Activated T-cell treated with anti-CD3 and anti-CD28 coated beads, Interleukin-2, amount 50 U/mL, for 48 hours (primary cell): ENCODE data around the gene MYO1D.

Source experiments
- DNase-seq, 2 experiments: peaks; one replicate each; pipeline ENCODE4 v3.0.0-alpha.2; 2020

MYO1D gene

DNA sequence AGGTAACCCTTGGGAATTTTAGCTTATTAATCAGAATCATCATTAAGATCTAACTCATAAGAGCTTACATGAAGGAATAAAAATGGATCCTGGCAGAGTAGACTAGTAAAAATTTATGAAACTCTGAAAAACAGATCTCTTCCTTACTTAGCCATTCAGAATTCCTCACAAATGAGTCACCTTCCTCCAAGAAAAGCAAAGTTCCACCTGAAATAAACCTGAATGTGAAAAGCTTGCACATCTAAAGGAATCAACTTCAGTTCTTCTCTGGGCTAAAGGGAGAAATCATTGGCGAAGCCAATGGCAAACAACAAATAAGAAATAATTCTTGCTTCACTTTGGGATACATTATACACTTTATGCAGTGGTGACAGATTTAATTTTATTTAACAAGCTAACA, 22.7 kb downstream of the MYO1D start:
- DNase-seq: no peak

DNA sequence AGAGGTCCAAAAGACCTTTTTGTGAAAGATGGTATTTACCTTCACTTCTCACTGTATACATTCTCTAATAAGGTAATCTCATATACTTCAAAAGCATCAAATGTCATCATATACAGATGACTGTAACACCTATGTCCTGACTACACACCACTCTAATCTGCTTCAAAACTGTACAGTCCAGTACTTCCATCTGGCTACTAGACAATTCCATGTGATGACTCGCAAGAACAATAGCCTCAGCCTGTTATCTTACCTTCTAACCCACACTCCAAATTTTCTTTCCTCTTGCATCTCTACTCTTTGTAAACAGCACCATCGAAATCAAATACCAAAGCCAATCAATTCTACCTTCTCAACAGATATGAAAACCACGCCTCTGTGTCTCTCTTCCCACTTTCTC, 24.1 kb downstream of the MYO1D start:
- no peak for DNase-seq

DNA sequence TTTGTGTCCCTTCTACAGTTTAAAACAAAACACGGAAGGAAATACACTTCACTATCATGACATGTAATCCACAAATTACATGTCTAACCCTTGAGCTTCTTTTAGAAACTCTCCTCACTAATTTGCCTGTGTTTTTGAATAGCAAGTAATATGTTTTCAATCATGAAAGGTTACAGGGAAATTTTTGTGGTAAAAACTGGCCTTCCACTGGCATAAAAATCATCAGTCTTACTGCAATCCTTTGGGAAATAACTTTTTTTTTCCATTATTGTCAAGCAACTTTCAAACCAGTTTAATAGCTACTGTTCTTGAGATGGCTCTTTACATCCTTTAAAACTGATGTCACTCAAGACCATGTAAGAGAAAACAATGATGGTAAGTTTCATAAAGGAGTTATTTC, 27.0 kb downstream of the MYO1D start:
- no peak for DNase-seq

DNA sequence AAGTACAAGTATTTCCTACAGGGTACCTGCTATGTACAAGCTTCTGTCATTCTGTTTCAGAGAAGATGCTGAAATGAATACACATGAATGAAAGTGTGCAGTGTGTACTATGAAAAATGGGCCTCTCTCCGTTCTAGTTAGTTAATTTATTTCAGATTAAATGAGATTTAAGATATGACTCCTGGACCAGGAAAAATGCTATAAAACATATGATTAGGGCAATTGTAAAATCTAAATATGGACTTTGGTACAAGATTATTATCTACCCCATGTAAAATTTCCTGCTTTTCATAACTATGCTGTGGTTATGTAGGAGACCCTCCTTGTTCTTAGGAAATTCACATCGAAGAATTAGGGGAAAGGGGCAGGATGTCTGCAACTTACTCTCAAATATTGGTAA, 28.9 kb downstream of the MYO1D start:
- no peak for DNase-seq

DNA sequence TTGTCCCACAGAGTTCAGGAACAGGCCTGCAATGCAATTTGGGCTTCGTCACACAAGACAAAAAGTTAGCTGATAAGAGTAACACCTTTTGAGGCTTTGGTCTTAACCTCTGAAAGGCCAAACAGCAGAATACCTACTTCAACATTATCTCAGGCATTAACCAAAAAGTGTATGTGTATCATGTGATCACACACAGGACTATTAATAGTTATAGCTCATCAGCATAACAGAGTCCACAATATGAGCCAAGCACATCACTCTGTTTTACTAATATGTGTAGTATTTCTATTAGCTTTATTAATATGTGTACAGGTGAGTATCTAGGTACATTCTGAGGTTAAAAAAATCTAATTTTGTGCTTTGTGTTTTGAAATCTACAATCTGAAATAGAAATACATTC, 30.8 kb downstream of the MYO1D start:
- DNase-seq: no peak

DNA sequence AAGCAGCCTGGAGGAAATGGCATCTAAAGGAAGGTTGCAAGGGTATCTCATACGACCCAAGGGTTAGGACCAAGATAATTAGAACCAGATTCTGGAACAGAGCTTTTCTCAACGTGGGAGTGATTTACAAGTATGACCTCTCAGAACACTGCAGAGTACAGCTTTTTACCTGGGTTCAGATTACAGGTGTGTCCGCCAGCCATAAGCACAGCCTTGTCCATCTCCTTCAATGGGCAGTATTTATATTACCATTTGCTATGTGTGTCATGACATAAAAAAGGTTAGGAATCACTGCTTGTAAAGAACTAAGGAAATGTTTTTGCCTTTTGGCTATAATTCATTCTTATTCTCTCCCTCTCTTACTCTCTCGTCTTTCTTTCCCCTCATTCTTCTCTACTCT, 36.7 kb downstream of the MYO1D start:
- DNase-seq: no peak

DNA sequence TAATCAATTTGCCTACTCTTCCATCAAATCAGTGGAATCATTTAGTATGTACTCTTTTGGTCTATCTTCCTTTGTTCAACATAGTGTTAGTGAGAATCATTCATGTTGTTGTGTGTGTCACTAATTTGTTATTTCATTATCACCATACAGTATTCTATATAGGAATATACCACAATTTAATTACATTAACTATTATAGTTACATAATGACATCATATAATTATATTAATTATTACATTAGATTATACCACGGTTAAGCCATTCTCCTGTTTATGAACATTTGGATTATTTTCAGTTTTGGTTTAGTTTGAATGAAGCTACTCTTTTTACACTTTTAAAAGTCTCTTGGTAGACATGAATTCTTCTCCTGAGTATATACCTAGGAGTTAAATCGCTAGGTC, 40.4 kb downstream of the MYO1D start:
- DNase-seq: no peak

DNA sequence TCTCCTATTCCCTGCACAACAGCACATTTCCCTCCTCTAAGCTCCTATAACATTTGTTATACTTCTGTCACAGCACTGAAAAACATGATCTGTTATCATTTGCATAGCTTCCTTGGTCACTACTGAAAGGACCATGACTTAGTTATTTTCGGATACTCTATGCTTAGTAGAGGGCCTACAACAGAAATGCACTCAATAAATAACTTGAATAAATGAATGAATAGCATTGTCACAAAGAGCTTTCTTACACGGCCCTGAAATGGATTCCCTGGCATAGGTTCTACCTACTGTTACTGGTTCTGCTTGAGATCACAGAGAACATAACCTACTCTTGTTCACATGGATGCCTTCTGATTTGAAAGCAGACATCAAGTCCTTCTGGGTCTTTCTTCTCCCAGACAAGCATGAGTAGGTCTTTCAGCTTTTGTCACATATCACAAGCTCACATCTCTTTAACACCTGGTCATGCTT, 41.6 kb downstream of the MYO1D start:
- no peak for DNase-seq

DNA sequence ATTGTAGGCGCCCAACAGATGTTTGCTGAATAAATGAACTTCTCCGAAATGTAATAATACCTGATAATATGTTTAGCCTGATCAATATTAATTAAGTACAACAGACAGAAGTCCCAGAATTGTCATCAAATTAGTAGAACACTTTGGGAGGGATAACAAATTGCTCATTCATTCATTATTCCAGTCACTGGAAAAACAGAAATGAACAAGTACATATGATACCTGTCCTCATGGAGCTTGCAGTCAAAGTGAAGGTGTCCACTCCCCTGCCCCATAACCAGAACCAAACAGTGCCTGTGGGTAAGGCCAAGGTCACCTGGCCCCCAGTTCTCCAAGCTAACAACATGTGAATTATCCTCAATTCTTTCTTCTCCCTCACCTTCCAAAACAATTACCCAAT, 42.8 kb downstream of the MYO1D start:
- DNase-seq: no peak

DNA sequence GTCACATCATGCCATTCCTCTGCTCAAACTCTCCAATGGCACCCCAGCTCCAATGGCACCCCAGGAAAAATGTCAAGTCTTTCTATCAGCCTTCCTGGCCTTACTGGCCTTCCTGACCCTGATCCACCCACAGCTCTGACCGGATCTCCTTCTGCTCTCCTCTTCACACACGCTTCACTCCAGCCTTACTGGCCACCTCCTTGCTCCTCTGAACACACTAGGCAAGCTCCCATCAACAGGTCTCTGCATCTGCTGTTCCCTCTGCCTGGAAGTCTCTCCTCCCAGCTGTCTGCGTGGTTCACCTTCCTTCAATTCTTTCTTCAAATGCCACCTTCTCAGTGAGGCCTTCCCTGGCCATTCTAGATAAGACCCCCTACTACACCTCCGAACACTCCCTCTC, 43.4 kb downstream of the MYO1D start:
- no peak for DNase-seq

DNA sequence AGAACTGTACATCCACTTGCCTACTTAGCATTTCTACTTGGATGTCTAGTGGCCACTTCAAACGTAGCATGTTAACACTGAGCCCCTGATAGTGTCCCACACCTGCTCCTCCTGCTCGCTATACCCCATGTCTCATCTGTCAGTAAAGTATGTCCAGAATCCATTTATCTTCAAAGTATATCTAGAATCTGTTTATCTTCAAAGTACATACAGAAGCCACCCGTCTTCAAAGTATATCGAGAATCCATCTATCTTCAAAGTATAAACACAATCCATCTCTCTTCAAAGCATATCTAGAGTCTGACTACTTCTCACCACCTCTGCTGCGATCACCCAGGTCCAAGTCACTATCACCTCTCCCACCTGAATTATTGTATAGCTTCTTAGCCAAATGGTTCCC, 43.8 kb downstream of the MYO1D start:
- DNase-seq: no peak

DNA sequence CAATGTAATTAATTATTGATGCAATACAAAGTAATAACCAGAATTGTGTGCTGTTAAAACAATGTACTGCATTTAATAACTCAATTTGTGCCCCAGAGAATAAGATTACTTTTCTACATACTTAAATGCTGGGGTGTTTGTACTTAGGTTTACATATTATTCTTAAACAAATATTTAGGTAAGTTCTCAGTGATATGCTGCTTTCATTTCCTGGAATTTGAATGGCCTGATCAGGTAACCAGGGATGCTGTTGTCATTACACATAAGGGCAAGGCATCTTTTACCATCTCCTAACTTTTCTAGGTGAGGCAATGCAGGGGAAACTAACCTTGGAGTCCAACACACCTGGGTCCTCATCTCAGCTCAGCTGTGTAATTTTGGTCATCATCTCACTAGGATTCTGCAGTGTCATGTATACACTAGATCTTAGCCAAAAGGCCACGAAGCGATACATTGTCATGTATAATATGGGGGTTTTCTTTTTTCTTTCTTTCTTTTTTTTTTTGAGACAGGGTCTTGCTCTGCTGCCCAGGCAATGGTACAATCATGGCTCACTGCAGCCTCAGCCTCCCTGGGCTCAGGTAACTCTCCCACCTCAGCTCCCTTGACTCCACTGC, 45.2 kb downstream of the MYO1D start:
- DNase-seq: no peak

DNA sequence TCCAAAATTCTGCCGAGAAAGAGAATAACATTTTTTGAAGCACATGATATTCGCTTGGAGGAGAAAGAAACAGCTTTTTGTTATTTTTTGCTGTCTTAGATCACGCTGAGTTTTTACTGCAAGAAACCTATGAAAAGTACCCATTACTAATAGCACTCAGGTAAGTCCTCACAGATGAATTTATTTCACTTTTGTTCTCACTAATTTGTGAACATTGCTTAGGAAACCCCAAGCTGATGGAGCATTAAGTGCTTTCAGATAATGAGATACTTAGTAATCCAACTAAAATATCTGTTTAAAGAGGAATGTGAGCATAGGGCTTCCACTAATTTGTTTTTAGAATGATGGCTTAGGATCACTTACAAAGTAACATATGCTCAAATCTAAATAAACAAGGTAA, 45.7 kb downstream of the MYO1D start:
- DNase-seq: no peak

DNA sequence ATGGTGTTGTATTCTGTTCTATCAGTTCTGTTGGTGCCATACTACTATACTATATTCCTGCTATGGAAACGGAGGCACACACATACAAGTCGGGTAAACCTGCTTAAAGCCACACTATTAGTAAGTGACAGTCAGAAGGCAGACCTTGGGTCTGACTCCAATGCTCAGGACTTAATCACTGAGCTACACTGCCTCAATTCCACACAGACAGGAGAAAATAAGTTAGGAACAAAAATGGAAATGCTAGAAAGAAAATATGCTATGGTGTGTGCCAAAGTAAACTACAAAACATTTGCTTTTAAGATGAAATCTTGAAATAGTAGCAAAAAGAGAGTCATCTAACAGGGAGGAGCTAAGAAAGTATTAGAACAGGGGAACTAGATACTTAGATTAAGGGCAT, 48.1 kb downstream of the MYO1D start:
- no peak for DNase-seq

DNA sequence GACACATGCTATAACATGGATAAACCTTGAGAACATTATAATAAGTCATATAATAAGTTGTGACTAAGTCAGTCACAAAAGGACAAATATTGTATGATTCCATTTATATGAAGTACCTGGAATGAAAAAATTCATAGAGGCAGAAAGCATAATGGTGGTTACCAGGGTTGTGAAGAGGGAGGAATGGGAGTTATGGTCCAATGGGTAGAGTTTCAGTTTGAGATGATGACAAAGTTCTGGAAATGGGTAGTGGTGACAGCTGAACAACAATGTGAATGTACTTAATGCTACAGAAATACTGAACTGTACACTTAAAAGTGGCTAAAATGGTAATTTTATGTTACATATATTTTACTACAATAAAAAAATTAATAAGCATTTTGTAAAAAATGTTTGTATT, 49.7 kb downstream of the MYO1D start:
- no peak for DNase-seq

DNA sequence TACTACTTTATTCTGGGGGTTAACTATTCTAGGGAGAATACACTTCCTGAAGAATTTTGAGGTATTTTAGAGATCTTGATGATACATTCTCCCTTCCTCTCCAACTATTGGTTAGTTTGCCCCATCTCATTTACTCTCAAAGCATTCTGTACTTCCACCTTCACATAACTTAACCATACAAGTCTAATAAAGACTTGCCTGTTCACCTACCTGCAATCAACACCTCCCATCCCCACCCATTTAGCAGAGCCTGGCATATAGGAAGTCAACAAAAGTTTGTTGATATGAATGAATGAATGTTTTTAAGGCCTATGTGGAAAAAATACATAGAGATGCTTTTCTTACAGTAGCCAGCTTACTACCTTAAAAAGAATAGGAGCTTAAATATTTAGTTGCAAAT, 50.8 kb downstream of the MYO1D start:
- no peak for DNase-seq

DNA sequence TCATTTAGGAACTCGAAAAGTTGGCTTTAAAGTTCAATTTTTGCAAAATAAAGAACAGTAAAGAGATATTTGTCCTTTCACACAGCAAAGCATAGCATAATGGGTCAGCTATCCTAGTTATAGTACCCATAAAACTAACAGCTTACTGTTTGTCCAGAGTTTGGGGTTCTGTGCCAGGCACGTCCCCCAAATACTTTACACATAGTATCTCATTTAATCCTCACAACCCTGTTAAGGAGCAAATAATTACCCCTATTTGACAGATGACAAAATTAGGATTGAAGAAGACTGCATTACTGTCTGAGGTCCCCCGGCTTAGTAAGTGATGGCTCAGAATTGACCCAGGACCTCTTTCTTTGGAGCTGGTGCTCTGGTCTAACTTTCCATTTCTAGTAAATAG, 52.6 kb downstream of the MYO1D start:
- no peak for DNase-seq

DNA sequence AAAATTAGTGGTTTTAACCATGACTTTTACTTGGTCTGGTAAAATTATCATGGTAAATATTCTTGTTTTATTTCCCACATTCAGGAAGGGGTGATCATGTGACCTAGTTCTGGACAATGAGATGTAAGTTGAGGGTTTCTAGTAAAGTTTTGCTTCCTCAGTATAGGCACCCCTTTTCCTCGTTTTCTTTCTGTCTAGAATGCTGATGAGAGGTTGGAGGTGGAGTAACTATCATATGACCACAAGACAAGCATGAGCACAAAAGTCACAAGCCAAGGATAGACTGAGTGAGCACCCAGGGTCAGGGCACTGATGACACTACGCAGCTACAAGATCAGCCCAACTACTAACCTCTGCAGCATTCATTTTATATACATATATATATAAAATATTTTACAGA, 53.9 kb downstream of the MYO1D start:
- DNase-seq: no peak

DNA sequence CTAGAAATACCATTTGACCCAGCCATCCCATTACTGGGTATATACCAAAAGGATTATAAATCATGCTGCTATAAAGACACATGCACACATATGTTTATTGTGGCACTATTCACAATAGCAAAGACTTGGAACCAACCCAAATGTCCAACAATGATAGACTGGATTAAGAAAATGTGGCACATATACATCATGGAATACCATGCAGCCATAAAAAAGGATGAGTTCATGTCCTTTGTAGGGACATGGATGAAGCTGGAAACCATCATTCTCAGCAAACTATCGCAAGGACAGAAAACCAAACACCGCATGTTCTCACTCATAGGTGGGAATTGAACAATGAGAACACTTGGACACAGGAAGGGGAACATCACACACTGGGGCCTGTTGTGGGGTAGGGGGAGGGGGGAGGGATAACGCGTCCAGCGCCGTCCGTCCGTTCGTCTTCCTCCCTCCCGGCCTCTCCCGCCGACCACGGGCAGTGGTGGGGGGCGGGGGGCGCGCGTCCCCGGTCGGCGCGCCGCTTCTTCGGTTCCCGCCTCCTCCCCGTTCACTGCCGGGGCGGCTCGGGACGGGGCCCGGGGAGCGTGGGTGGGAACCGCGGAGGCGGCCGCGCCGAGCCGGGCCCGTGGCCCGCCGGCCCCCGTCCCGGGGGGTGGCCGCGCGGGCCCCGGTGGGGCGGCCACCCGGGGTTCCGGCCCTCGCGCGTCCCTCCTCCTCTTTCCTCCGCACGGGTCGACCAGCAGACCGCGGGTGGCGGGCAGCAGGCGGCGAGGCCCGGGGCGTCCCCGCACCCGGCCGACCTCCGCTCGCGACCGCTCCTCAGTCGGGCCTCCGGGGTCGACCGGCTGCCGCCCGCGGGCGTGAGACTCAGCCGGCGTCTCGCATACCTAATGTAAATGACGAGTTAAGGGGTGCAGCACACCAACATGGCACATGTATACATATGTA, 54.7 kb downstream of the MYO1D start:
- peak; percentile 29 to 33 for DNase-seq

DNA sequence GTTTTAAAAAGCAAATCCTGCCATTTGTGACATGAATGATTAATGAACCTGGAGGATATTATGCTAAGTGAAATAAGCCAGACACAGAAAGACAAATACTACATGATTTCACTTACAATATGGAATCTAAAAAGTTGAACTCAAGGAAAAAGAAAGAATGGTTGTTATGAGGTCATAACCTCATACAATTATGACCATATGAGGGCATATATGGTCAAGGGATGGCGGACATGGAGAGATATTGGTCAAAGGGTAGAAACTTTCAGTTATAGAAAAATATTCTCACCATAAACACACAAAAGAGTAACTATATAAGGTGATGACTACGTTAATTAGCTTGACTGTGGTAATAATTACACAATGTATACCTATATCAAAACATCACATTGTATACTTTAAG, 56.5 kb downstream of the MYO1D start:
- no peak for DNase-seq

DNA sequence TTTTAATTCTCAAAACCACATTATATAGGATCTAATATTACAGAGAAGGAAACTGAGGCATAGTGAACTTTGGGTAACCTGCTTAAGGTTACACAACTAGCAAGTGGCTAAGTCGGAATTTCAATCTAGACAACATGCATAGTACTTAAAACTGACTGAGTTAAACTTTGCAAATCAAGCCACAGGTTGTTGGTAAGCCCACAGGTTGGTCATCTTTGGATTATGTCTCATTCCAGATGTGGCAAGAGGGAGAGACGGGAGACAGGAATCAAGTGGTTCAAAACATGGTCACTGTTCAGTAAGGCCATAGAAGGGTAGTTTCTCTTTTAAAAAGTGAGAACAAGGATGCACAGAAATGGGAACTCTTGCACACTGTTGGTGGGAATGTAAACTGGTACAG, 57.1 kb downstream of the MYO1D start:
- no peak for DNase-seq

DNA sequence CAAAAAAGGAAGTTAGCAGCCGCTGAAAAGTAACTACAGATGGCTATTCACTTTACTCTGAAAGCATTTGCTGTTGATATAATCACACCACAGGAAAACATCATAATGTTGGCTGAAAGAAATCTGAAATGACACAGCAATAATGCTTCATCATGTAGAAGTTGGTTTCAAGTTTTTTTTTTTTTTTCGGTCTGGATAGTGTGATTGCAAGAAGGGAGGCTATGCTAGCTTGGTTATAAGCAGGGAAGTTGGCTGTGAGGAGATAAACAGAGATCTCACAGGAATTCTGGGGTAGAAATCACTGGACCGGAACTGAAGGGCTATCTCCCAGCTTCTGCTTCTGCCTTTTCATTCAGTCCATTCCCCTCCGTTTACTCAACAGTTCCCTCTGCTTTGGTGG, 57.9 kb downstream of the MYO1D start:
- no peak for DNase-seq

DNA sequence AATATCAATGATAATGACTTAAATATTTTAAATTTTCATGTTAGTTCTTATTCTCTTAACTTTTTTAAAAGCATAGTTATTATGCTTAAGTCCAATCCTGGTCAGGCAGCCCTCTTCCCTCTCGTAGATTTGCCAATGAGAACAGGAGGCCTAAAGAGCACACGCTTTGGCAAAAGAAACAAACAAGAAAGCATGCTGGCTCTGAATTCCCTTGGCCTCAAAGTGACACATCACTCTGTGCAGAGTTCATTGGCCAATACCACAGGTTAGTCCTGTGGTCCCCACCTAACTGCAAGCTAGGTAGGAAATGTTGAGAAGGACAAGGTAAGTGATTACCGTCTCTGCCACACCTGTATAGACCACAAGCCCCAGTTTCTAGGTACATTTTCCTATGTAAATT, 61.5 kb downstream of the MYO1D start:
- DNase-seq: no peak

DNA sequence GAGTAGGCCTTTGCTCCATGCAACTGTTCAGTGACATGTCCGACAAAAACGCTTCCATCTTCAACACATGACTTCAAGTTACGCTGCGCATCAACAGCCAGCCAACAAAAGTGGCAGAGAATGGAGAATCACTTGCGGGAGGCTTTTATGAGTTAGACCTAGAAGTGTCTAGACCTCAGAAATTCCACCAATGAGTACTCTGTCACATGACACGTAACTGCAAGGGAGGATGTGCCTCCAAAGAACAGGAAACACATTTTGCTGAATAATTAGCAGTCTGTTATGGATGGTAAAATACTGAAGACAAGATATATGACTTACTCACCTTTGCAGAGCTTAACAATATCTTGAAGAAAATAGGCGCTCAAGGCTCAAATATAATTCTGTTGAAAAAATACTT, 62.1 kb downstream of the MYO1D start:
- no peak for DNase-seq

DNA sequence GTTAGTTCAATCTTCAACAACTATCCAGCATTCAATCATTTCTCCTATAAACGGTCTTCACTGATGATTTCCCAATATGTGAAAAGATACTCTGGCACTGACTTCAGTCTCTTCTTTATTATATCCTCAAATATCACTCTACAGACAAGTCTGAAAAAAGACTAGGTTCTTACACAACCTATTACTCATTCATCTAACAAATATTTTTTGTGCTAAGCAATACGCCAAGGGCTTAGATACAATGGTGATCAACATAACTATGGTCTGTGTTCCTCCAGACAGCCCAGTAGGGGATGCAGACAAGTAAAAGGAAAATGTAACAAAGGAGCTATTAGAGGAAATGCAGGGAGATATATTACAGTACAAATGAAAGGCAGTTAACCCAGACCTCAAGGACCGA, 63.9 kb downstream of the MYO1D start:
- no peak for DNase-seq
